ENCODE measurements around the gene PKP4.

- TF ChIP-seq POLR2AphosphoS5 (IDR thresholded peaks at IDR 0.05; ENCODE audit: borderline replicate concordance, low read depth, low read length) = no peak
- no peak for TF ChIP-seq EZH2 (IDR thresholded peaks at IDR 0.05)
- TF ChIP-seq FOXP2 (optimal IDR thresholded peaks at IDR 0.05; ENCODE audit: control extremely low read depth, extremely low read length, insufficient read depth) = no peak
These were observed 44.5 kb upstream of the PKP4 start for GRCh38 chr2:158412206-158412605.
